B cell (primary cell): Measurements from ENCODE around the gene COL2A1.

Source experiments
- CTCF ChIP-seq: fragments of 200-600 bp; IDR thresholded peaks from one replicate; pipeline ENCODE4 v1.8.0; 2022; ENCODE audit warnings: antibody characterized with exemption, mild to moderate bottlenecking
- EZH2 ChIP-seq: IDR thresholded peaks from 2 replicates; pipeline ENCODE4 v1.6.1; 2012; ENCODE audit warnings: borderline replicate concordance, low read depth, mild to moderate bottlenecking, moderate library complexity, low read length; ENCODE audit not compliant: insufficient read depth, poor library complexity, severe bottlenecking

GRCh38 chr12:48029491-48030172 is 25.4 kb upstream of the COL2A1 start:
- TF ChIP-seq EZH2 (no peak), CTCF (no peak)
